Activated CD4-positive, alpha-beta T cell treated with anti-CD3 and anti-CD28 coated beads, Interleukin-2, amount 50 U/mL, for 1 hour (primary cell): Measurements from ENCODE around the gene PDE8A.
"Not testable (repeated sequence)": the region's sequence is repeated elsewhere in the genome, so short reads cannot be mapped to it uniquely, and the experiment has no call there.

ENCODE experiments used
- DNase-seq: peaks from one replicate; pipeline ENCODE4 v3.0.0-alpha.2; 2020

The PDE8A gene

DNA sequence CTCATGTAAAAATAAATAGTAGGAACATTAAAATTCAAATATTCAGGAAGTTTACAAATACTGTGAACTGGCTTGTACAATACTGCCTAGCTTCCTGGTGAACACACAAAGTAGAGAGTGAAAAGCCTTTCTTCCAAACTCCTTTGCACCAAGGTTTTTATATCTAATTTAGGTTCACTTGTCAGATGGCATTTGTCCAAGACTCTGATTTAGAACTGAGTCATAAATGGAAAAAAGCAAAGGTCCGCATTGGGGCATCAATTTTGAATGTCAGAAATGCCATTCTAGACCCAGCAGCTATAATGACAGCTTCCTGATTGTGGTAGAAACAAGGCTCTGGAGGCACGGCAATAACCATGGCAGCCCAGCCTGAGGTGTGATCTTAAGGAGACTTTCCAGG is 160.7 kb downstream of the PDE8A start:
- DNase-seq: no peak

GRCh38 chr15:85149465-85150129 is 167.9 kb downstream of the PDE8A start:
- DNase-seq: no peak

DNA sequence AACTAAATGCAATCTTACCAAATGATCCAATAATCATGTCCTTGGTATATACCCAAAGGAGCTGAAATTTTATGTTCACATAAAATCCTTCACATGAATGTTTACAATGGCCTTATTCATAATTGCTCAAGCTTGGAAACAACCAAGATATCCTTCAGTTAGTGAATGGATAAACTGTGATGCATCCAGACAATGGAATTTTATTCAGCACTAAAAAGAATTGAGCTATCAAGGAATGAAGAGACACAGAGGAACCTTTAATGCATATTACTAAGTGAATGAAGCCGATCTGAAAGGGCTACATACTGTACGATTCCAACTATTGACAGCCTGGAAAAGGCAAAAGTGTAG is 168.4 kb downstream of the PDE8A start:
- no peak for DNase-seq

- no peak for DNase-seq
These were observed 169.5 kb downstream of the PDE8A start for GRCh38 chr15:85151145-85151544.

DNA sequence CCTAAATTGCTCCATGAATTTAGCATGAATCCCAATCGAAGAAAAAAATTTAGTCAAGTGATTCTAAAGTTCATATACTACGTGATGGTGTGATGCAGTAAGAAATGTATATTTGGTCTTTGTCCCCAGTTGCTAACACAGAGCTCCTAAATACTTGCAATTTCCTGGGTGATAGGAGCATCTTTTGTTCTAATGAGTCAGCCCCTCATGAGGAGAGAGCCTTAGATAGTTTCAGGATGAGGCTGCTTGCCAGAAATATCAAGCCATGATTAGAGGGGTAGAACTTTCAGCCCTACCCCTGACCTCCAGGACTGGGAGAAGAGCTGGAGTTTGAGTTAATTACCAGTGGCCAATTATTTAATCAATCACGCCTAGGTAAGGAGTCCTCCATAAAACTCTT is 170.2 kb downstream of the PDE8A start:
- DNase-seq: no peak

DNA sequence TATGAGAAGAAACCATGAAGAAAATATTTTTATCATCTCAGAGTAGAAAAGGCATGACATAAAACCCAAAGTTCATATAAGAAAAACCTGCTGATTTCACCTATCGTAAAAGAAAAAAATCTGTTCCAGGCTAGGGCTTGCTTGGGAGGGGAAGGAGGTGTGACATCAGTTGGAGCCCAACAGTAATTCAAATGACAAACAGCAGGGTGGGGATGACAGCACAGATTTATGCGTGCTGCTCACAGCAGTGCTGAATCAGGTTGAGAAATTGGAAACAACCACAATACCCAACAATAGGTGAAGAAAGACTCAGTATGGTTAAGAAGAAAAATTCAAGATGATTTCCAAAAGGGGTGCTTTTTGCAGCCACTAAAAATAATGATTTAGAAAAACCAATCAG is 172.4 kb downstream of the PDE8A start:
- DNase-seq: no peak

- no peak for DNase-seq
These were observed 173.7 kb downstream of the PDE8A start for GRCh38 chr15:85155360-85155759.

GRCh38 chr15:85155857-85156256 is 174.2 kb downstream of the PDE8A start:
- DNase-seq: no peak

DNA sequence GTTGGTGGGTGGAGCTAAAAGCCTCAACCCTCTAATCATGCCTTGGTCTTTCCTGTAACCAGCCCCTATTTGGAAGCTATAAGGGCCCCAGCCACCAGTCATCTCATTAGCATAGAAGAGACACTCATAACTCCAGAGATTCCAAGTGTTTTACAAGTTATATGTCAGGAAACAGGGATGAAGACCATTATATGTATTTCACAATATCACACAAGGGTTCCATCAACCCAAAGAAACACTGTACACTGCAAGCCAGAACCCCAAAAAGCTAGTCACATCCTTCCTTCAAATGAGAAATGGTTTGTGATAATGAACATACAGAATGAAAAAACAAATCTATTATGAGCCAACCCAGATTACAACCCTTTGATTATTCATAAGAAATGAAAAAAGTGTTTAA is 175.7 kb downstream of the PDE8A start:
- DNase-seq: no peak

DNA sequence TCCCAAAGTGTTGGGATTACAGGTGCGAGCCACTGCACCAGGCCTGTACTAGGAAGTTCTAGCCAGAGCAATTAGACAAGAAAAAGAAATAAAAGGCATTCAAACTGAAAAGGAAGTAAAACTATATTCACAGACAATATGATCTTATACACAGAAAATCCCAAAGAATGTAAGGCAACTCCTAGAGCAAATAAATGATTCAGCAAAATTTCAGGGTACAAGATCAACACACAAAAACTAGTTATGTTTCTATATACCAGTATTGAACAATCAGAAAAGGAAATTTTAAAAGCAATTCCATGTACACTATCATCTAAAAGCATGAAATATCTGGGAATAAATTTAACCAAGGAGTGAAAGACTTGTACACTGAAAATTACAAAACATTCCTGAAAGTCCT is 180.6 kb downstream of the PDE8A start:
- DNase-seq: no peak

GRCh38 chr15:85164841-85165466 is 183.3 kb downstream of the PDE8A start:
- DNase-seq: no peak

DNA sequence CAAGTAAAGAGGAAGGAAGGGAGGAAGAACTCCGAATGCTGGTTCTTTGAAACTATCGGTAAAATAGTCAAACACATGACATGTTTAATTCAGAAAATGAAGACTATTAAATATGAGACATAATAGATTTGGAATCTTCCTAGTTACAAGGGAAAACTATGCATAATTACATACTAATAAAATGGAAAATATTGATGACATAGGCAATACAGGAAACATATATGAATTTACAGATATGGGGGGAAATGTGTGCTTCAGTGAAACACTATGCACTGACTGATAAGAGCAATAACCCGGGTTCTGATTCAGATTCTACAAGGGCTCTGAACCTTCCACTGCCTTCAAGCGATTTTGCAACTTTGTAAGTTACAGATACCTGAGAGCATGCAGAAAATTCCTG is 185.9 kb downstream of the PDE8A start:
- DNase-seq: no peak

GRCh38 chr15:85168642-85169173 is 187.1 kb downstream of the PDE8A start:
- DNase-seq: peak; percentile 36

DNA sequence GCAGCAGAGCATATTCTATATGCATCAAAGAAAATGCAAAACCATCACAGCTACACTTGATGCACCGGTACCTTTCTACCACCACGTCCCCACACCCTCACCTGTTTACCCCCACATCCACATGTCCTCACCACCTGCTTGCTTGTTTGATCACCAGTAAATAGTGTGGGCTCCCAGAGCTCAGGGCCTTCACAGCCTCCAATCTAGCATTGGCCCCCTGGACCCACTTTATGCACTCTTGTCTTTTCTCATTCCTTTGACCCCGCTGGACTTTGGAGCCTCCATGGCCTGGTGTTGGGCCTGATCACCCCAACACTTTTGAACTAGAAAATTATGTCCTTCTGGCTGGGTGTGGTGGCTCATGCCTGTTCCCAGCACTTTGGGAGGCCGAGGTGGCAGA is 190.1 kb downstream of the PDE8A start:
- DNase-seq: no peak

GRCh38 chr15:85172846-85173490 is 191.3 kb downstream of the PDE8A start:
- DNase-seq: no peak

DNA sequence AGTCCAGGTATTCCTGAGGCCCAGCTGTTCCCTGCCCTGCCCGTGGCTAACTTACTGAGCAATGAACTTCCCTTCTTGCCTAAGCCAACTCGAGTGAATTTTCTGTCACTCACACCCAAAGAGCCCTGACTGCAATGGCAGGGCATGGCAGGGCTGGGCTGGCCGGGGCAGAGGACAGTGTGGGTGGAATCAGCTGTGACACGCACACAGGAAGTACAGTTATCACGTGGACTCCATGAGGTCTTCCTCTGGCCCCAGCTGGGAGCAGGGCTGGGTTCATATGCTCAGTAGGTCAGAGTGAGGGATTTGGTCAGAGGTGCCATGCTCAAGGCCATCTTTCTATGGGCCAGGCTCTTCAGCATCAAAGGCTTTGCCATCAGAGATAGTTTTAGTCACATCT is 192.0 kb downstream of the PDE8A start:
- DNase-seq: not testable (repeated sequence)

- no peak for DNase-seq
These were observed 192.9 kb downstream of the PDE8A start for GRCh38 chr15:85174521-85174920.

DNA sequence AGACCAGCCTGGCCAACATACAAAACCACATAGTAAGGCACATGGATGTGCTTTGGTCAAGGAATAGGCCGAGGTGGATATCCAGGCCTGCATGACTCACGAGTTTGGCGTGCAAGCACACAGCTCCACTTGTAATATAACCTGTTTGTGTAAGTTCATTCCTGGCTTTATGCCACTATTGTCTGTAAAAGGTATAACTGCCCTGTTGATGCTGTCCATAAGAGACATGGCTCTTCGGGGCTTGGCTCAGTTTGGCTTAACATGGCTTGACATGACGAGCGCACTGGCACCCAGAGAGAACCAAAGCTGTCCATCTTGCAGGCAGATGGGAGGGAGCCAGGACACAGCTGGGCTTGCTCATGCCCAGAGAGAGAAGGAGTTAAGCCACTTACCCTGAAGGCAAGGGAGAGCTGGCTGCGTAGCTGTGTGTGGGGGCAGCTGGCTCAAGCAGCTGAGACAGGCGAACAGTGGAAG is 195.4 kb downstream of the PDE8A start:
- not testable (repeated sequence) for DNase-seq

GRCh38 chr15:85178308-85178707 is 196.7 kb downstream of the PDE8A start:
- no peak for DNase-seq

- DNase-seq: no peak
These were observed 198.0 kb downstream of the PDE8A start for GRCh38 chr15:85179700-85180099.

GRCh38 chr15:85185350-85185749 is 203.7 kb downstream of the PDE8A start:
- DNase-seq: not testable (repeated sequence)

GRCh38 chr15:85188171-85188577 is 206.5 kb downstream of the PDE8A start:
- DNase-seq: not testable (repeated sequence)
